ENCODE data around the gene CHIC1. TPM values are rescaled to one million over a fixed set of nuclear protein-coding genes. Genes with fewer than 3 reads are reported as not detected.
"Not testable (repeated sequence)": the region's sequence is repeated elsewhere in the genome, so short reads cannot be mapped to it uniquely, and the experiment has no call there.

The CHIC1 gene
- total RNA-seq, 1 donor from 2014 or later, result 13.4 TPM

DNA sequence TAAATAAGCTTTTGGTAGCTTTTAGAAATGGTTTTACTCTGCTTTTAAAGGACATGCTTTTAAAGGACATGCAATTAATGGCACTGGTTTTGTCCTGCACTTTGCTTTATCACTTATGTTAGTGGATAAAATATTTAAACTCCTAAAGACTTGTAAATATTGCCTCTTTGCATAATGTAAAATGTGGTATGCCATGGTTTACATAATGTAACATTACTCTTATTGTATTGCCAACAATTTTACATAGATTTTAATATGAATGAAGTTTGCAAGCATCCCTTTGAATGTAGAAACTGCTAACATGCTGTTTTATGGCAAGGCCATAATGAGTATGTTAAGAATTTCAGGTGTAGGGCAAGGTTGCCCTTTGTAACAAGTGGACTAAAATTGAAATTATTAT is 118.4 kb downstream of the CHIC1 start:
- Histone ChIP-seq H3K4me3 (no peak overlapping the region), H3K27ac (replicated peaks) (no peak overlapping the region), H3K4me1 (no peaks in the 10 kb centered on the region), H3K27me3 (ENCODE audit: low read depth) (no peaks in the 10 kb centered on the region), H3K9me3 (replicated peaks) (peaks cover 12% of the 10 kb centered on the region), H3K36me3 (no peaks in the 10 kb centered on the region)
- no peak for DNase-seq
- intact Hi-C loops (cut with micrococcal nuclease), result no loop called here
- TF ChIP-seq, protein P1, sequence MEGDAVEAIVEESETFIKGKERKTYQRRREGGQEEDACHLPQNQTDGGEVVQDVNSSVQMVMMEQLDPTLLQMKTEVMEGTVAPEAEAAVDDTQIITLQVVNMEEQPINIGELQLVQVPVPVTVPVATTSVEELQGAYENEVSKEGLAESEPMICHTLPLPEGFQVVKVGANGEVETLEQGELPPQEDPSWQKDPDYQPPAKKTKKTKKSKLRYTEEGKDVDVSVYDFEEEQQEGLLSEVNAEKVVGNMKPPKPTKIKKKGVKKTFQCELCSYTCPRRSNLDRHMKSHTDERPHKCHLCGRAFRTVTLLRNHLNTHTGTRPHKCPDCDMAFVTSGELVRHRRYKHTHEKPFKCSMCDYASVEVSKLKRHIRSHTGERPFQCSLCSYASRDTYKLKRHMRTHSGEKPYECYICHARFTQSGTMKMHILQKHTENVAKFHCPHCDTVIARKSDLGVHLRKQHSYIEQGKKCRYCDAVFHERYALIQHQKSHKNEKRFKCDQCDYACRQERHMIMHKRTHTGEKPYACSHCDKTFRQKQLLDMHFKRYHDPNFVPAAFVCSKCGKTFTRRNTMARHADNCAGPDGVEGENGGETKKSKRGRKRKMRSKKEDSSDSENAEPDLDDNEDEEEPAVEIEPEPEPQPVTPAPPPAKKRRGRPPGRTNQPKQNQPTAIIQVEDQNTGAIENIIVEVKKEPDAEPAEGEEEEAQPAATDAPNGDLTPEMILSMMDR (IDR thresholded peaks at IDR 0.05; ENCODE audit: borderline replicate concordance), result no peak

DNA sequence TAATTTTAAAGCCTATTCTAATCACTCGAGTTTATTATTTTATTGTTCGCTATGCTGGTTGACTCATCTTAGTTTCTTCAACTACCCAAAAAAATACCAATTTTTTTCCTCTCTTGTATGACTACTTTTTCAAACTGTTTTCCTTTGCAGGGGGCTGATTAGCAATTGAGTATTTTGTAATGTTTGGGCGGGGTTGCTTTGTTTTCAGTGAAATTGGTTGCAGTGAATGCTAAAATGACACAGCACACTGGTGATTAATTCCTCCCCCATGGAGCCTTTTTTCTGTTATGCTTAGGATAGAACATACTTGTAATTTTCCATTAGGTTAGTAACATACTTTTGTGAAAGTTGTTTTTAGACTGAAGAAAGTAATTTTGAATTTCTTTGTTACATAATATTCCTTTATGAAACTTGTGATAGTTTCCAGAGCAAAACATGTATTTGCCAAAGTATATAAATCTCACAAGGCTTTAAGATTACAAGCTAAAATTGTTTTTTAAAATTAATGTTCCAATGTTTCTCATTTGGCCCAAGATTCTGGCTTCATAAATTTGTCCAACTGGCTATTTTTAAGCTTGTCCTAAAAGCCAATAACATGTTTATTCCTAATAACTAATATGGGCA is 120.4 kb downstream of the CHIC1 start:
- DNase-seq, result no peak
- no peaks in the 10 kb centered on the region for H3K4me1 ChIP-seq
- H3K4me3 ChIP-seq, result no peak overlapping the region
- no peak overlapping the region for H3K27ac ChIP-seq (replicated peaks)
- H3K36me3 ChIP-seq, result peaks cover 3% of the 10 kb centered on the region
- TF ChIP-seq, protein P1 (IDR thresholded peaks at IDR 0.05; ENCODE audit: borderline replicate concordance), result no peak
- intact Hi-C loops (cut with micrococcal nuclease), result no loop called here
- no peaks in the 10 kb centered on the region for H3K9me3 ChIP-seq (replicated peaks)
- H3K27me3 ChIP-seq (ENCODE audit: low read depth), result no peaks in the 10 kb centered on the region

DNA sequence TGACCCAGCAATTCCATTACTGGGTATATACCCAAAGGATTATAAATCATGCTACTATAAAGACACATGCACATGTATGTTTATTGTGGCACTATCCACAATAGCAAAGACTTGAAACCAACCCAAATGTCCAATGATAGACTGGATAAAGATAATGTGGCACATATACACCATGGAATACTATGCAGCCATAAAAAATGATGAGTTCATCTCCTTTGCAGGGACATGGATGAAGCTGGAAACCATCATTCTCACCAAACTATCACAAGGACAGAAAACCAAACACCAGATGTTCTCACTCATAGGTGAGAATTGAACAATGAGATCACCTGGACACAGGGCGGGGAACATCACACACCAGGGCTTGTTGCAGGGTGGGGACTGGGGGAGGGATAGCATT is 144.0 kb downstream of the CHIC1 start:
- H3K27me3 ChIP-seq (ENCODE audit: low read depth); H3K4me3 ChIP-seq; H3K27ac ChIP-seq (replicated peaks); H3K36me3 ChIP-seq; DNase-seq; H3K4me1 ChIP-seq; intact Hi-C loops (cut with micrococcal nuclease): not testable (repeated sequence)
- peaks cover 59% of the 10 kb centered on the region for H3K9me3 ChIP-seq (replicated peaks)

DNA sequence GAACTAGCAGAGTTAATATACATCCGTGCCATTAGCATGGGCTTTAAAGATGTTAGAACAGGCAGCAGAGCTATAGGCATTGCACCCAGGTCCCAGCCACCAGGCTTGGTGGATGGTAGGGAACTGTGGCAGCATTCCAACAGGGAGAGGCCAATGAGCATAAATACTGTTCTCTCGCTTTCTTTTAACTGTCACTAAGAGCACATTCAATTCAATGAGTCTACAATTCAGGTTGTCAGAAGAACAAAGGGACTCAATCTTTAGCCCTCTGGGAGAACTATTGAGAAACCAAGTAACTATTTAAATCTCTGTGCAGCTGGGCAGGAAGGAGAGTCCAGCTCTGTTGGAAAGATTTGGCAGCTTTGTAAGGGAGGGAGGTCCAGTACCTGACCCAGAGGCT is 165.6 kb downstream of the CHIC1 start:
- intact Hi-C loops (cut with micrococcal nuclease), result no loop called here
- Histone ChIP-seq H3K4me3 (no peak overlapping the region), H3K27me3 (ENCODE audit: low read depth) (no peaks in the 10 kb centered on the region), H3K4me1 (no peaks in the 10 kb centered on the region), H3K36me3 (no peaks in the 10 kb centered on the region), H3K9me3 (replicated peaks) (no peaks in the 10 kb centered on the region), H3K27ac (replicated peaks) (no peak overlapping the region)
- TF ChIP-seq, protein P1 (IDR thresholded peaks at IDR 0.05; ENCODE audit: borderline replicate concordance), result no peak
- no peak for DNase-seq

Other genes starting within 250 kb of the CHIC1 start
- not detected for gene CDX4, start 116.1 kb upstream of the CHIC1 start, total RNA-seq